DLD1 (cell line): ENCODE results near the gene PRMT2.
"Not testable (repeated sequence)": the region's sequence is repeated elsewhere in the genome, so short reads cannot be mapped to it uniquely, and the experiment has no call there.

Experiments used
- in situ Hi-C: cut with HindIII; loops from 2 replicates; pipeline ENCODE4 v1.10.0; 2017; ENCODE audit warnings: low sequenced_read_pairs

The PRMT2 gene

GRCh38 chr21:46666941-46667740, 31.7 kb downstream of the PRMT2 start:
- in situ Hi-C loops = no loop called here

- in situ Hi-C loops = no loop called here
These were observed 32.4 kb downstream of the PRMT2 start for GRCh38 chr21:46667741-46668380.

DNA sequence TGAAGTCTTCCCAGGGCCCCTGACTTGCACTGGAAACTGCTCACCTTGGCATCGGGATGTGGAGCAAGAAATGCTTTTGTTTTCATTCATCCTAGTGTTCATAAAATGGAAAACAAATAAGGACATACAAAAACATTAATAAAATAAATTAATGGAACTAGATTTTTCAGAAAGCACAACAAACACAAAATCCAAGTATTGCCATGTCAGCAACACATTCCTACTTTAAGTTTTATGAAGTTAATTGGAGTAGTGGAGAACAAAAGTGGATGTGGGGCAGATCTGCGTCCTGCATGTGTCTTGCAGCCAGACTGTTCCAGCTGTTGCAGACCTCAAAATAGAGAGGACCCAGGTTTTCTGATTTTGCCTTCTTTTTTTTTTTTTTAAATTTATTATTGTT, 32.9 kb downstream of the PRMT2 start:
- in situ Hi-C loops = no loop called here

- in situ Hi-C loops = not testable (repeated sequence)
These were observed 33.4 kb downstream of the PRMT2 start for GRCh38 chr21:46668904-46669303.

DNA sequence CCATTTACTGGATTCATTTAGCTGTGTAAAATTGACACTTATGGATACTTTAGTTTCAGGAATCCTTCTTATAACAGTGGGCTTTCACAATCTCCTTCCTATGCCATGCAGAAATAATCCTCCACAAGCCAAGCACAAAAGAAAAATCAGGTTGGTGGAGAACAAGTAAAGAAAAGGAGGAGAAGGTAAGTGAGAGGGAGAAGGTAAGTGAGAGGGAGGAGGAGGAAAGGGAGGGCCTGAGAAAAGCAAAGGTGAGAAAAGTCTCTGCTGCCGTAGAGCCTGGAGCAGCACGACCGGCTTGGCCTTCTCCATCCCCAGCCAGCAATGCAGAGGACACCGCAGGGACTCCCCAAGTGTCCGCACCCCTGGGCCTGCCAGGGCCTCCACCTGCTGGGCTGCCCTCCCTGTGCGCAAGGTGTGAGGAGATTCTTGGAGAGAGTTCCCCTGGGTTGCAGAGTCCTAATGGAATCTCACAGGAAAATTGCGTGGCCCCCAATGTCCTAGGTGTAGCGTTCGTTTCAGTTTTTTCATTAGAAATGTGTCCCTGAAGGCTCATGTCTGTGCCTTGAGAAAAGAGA, 39.0 kb downstream of the PRMT2 start:
- in situ Hi-C loops = no loop called here

GRCh38 chr21:46675595-46676280, 40.3 kb downstream of the PRMT2 start:
- in situ Hi-C loops = no loop called here

DNA sequence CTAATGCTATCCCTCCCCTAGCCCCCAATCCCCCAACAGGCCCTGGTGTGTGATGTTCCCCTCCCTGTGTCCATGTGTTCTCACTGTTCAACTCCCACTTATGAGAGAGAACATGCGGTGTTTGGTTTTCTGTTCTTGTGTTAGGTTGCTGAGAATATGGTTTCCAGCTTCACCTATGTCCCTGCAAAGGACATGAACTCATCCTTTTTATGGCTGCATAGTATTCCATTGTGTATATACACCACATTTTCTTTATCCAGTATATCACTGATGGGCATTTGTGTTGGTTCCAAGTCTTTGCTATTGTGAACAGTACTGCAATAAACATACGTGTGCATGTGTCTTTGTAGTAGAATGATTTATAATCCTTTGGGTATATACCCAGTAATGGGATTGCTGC, 41.1 kb downstream of the PRMT2 start:
- in situ Hi-C loops = not testable (repeated sequence)

GRCh38 chr21:46681593-46681992, 46.1 kb downstream of the PRMT2 start:
- in situ Hi-C loops = not testable (repeated sequence)

GRCh38 chr21:46698652-46699051, 63.2 kb downstream of the PRMT2 start:
- in situ Hi-C loops = not testable (repeated sequence)

DNA sequence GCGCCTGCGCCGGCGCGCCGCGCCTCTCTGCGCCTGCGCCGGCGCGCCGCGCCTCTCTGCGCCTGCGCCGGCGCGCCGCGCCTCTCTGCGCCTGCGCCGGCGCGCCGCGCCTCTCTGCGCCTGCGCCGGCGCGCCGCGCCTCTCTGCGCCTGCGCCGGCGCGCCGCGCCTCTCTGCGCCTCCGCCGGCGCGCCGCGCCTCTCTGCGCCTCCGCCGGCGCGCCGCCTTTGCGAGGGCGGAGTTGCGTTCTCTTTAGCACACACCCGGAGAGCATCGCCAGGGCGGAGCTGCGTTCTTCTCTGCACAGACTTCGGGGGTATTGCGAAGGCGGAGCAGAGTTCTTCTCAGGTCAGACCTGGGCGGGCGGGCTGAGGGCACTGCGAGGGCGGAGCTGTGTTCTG, 63.6 kb downstream of the PRMT2 start:
- in situ Hi-C loops = not testable (repeated sequence)
